Activated naive CD4-positive, alpha-beta T cell treated with anti-CD3 and anti-CD28 coated beads, Interleukin-2, amount 50 U/mL, for 72 hours (primary cell): ENCODE results near the gene APOOL. TPM values are rescaled to one million over a fixed set of nuclear protein-coding genes. Genes with fewer than 3 reads are reported as not detected.
A peak's percentile ranks its signal among the peaks of the same experiment; 100 is the strongest.
"Not testable (repeated sequence)": the region's sequence is repeated elsewhere in the genome, so short reads cannot be mapped to it uniquely, and the experiment has no call there.

Experiments
- ATAC-seq, 2 donors: fragments of 150-1000 bp; cut with Tn5 transposase; 2 replicates each; pipeline ENCODE4 v1.10.0; 2021; ENCODE audit warnings: mild to moderate bottlenecking in 2 of 2, moderate library complexity in 2 of 2
- DNase-seq, 2 donors: peaks; one replicate each; pipeline ENCODE4 v3.0.0; 2021 to 2022; ENCODE audit warnings: low spot score in 2 of 2
- H3K27ac Mint-ChIP-seq, 2 donors: one replicate each; pipeline ENCODE4 v1.8.0; 2022; ENCODE audit warnings: mild to moderate bottlenecking in 2 of 2, mixed read lengths in 2 of 2
- H3K36me3 Mint-ChIP-seq, 2 donors: one replicate each; pipeline ENCODE4 v1.8.0; 2022; ENCODE audit warnings: mixed read lengths in 2 of 2
- H3K9me3 Mint-ChIP-seq, 2 donors: one replicate each; pipeline ENCODE4 v1.8.0; 2022; ENCODE audit warnings: mixed read lengths in 2 of 2
- total RNA-seq, 2 donors: library from RNA; stranded (reverse); gene quantifications; one replicate each; pipeline ENCODE4 v1.2.3, GENCODE V29; 2022

APOOL gene
- total RNA-seq, result 10 to 100 TPM; 17.1 to 21.2 TPM

GRCh38 chrX:85003655-85004244 lies at the start of gene APOOL:
TSS of gene APOOL (plus strand) at chrX:85003877. CDS start at chrX:85003913, 36 bp downstream.
- no peaks in the 10 kb centered on the region for H3K9me3 Mint-ChIP-seq
- H3K36me3 Mint-ChIP-seq, result no peaks in the 10 kb centered on the region
- ATAC-seq, result peak; percentile 98
- H3K27ac Mint-ChIP-seq, result peak within 1 kb of the TSS; percentile 72 to 79
- DNase-seq, result peak; percentile 71 to 79

GRCh38 chrX:84956304-84956703 lies 47.4 kb upstream of the APOOL start:
- no peaks in the 10 kb centered on the region for H3K36me3 Mint-ChIP-seq
- DNase-seq (no peak), ATAC-seq (no peak)
- H3K9me3 Mint-ChIP-seq, result no peaks in the 10 kb centered on the region
- no peak overlapping the region for H3K27ac Mint-ChIP-seq

GRCh38 chrX:84974803-84975202 lies 28.9 kb upstream of the APOOL start:
- Mint-ChIP-seq H3K27ac (no peak overlapping the region), H3K9me3 (peaks cover 5 to 11% of the 10 kb centered on the region in 2 donors), H3K36me3 (peaks cover 9 to 12% of the 10 kb centered on the region in 2 donors)
- DNase-seq (no peak), ATAC-seq (no peak)

- not testable (repeated sequence) for H3K36me3 Mint-ChIP-seq, H3K27ac Mint-ChIP-seq, DNase-seq, H3K9me3 Mint-ChIP-seq, ATAC-seq
Measured at GRCh38 chrX:84991739-84992138, 11.9 kb upstream of the APOOL start.

- Mint-ChIP-seq H3K27ac (no peak overlapping the region), H3K9me3 (peaks cover 0 to 4% of the 10 kb centered on the region in 2 donors), H3K36me3 (no peaks in the 10 kb centered on the region)
- DNase-seq, result no peak
- ATAC-seq, result no peak
Measured at GRCh38 chrX:84993150-84993549, 10.5 kb upstream of the APOOL start.

GRCh38 chrX:85001344-85001743 lies 2.3 kb upstream of the APOOL start:
- DNase-seq, result no peak
- Mint-ChIP-seq H3K27ac (no peak overlapping the region), H3K9me3 (no peaks in the 10 kb centered on the region), H3K36me3 (no peaks in the 10 kb centered on the region)
- ATAC-seq, result no peak

- ATAC-seq (peak in 1 of 2 donors; percentile 14), DNase-seq (no peak)
- H3K36me3 Mint-ChIP-seq, result no peaks in the 10 kb centered on the region
- no peaks in the 10 kb centered on the region for H3K9me3 Mint-ChIP-seq
- peak overlapping the region; percentile 72 to 79 for H3K27ac Mint-ChIP-seq
Measured at GRCh38 chrX:85004255-85004654, 578 bp downstream of the APOOL start.

GRCh38 chrX:85012098-85012497 lies 8.4 kb downstream of the APOOL start:
- H3K27ac Mint-ChIP-seq, result no peak overlapping the region
- H3K36me3 Mint-ChIP-seq, result peaks cover 17 to 29% of the 10 kb centered on the region in 2 donors
- DNase-seq (no peak), ATAC-seq (no peak)
- peaks cover 0 to 9% of the 10 kb centered on the region in 2 donors for H3K9me3 Mint-ChIP-seq

GRCh38 chrX:85015351-85015750 lies 11.7 kb downstream of the APOOL start:
- not testable (repeated sequence) for ATAC-seq, DNase-seq, H3K27ac Mint-ChIP-seq
- H3K36me3 Mint-ChIP-seq, result peaks cover 27 to 44% of the 10 kb centered on the region in 2 donors
- peaks cover 4 to 12% of the 10 kb centered on the region in 2 donors for H3K9me3 Mint-ChIP-seq

- no peak overlapping the region for H3K27ac Mint-ChIP-seq
- ATAC-seq (no peak), DNase-seq (no peak)
- peaks cover 31 to 35% of the 10 kb centered on the region in 2 donors for H3K36me3 Mint-ChIP-seq
- peaks cover 4 to 12% of the 10 kb centered on the region in 2 donors for H3K9me3 Mint-ChIP-seq
Measured at GRCh38 chrX:85017721-85018120, 14.0 kb downstream of the APOOL start.

GRCh38 chrX:85018471-85018870 lies 14.8 kb downstream of the APOOL start:
- DNase-seq, result no peak
- Mint-ChIP-seq H3K9me3 (peaks cover 4 to 6% of the 10 kb centered on the region in 2 donors), H3K27ac (no peak overlapping the region), H3K36me3 (peaks cover 24 to 27% of the 10 kb centered on the region in 2 donors)
- ATAC-seq, result no peak

- Mint-ChIP-seq H3K27ac (no peak overlapping the region), H3K36me3 (peaks cover 24 to 27% of the 10 kb centered on the region in 2 donors), H3K9me3 (peaks cover 4 to 6% of the 10 kb centered on the region in 2 donors)
- ATAC-seq (no peak), DNase-seq (no peak)
Measured at GRCh38 chrX:85020216-85020615, 16.5 kb downstream of the APOOL start.

- DNase-seq, result no peak
- ATAC-seq, result no peak
- Mint-ChIP-seq H3K27ac (no peak overlapping the region), H3K9me3 (peaks cover 0 to 5% of the 10 kb centered on the region in 2 donors), H3K36me3 (peaks cover 10% of the 10 kb centered on the region in 2 donors)
Measured at GRCh38 chrX:85024044-85024443, 20.4 kb downstream of the APOOL start.

GRCh38 chrX:85024562-85024961 lies 20.9 kb downstream of the APOOL start:
- ATAC-seq (no peak), DNase-seq (no peak)
- Mint-ChIP-seq H3K27ac (no peak overlapping the region), H3K9me3 (peaks cover 0 to 5% of the 10 kb centered on the region in 2 donors), H3K36me3 (peaks cover 9% of the 10 kb centered on the region in 2 donors)

GRCh38 chrX:85026170-85026569 lies 22.5 kb downstream of the APOOL start:
- H3K9me3 Mint-ChIP-seq, result peaks cover 0 to 5% of the 10 kb centered on the region in 2 donors
- DNase-seq, result no peak
- no peak for ATAC-seq
- peaks cover 9% of the 10 kb centered on the region in 2 donors for H3K36me3 Mint-ChIP-seq
- no peak overlapping the region for H3K27ac Mint-ChIP-seq

- peaks cover 0 to 5% of the 10 kb centered on the region in 2 donors for H3K9me3 Mint-ChIP-seq
- H3K36me3 Mint-ChIP-seq, result no peaks in the 10 kb centered on the region
- ATAC-seq, result no peak
- no peak for DNase-seq
- H3K27ac Mint-ChIP-seq, result no peak overlapping the region
Measured at GRCh38 chrX:85029043-85029442, 25.4 kb downstream of the APOOL start.

GRCh38 chrX:85031505-85031904 lies 27.8 kb downstream of the APOOL start:
- Mint-ChIP-seq H3K27ac (no peak overlapping the region), H3K36me3 (no peaks in the 10 kb centered on the region), H3K9me3 (peaks cover 0 to 5% of the 10 kb centered on the region in 2 donors)
- DNase-seq (no peak), ATAC-seq (no peak)

- H3K36me3 Mint-ChIP-seq, result peaks cover 19 to 20% of the 10 kb centered on the region in 2 donors
- H3K9me3 Mint-ChIP-seq, result peaks cover 6 to 11% of the 10 kb centered on the region in 2 donors
- peak in 1 of 2 donors; percentile 66 for ATAC-seq
- DNase-seq, result no peak
- no peak overlapping the region for H3K27ac Mint-ChIP-seq
Measured at GRCh38 chrX:85037114-85037513, 33.4 kb downstream of the APOOL start.
